Type B pancreatic cell (in vitro differentiated cells): ENCODE results near the gene CCDC102A. TPM values are rescaled to one million over a fixed set of nuclear protein-coding genes. Genes with fewer than 3 reads are reported as not detected.
"Not testable (repeated sequence)": the region's sequence is repeated elsewhere in the genome, so short reads cannot be mapped to it uniquely, and the experiment has no call there.

Source experiments
- DNase-seq: peaks from one replicate; pipeline ENCODE4 v3.0.0; 2021; ENCODE audit warnings: mixed read lengths; ENCODE audit not compliant: unreplicated experiment; ENCODE audit errors: extremely low spot score
- H3K27ac Mint-ChIP-seq: 2 replicates; pipeline ENCODE4 v1.8.0; 2021; ENCODE audit warnings: mild to moderate bottlenecking, mixed read lengths
- H3K27me3 Mint-ChIP-seq: 2 replicates; pipeline ENCODE4 v1.8.0; 2021; ENCODE audit warnings: mixed read lengths
- H3K36me3 Mint-ChIP-seq: 2 replicates; pipeline ENCODE4 v1.8.0; 2021; ENCODE audit warnings: mixed read lengths
- H3K4me1 Mint-ChIP-seq: one replicate; pipeline ENCODE4 v1.8.0; 2021; ENCODE audit warnings: mixed read lengths; ENCODE audit not compliant: unreplicated experiment
- H3K4me3 Mint-ChIP-seq: 2 replicates; pipeline ENCODE4 v1.8.0; 2021; ENCODE audit warnings: mild to moderate bottlenecking, mixed read lengths
- H3K9me3 Mint-ChIP-seq: 2 replicates; pipeline ENCODE4 v1.8.0; 2021; ENCODE audit warnings: mixed read lengths
- total RNA-seq: library from RNA; stranded (reverse); gene quantifications from 2 replicates; pipeline ENCODE4 v1.2.1, GENCODE V29; 2021; ENCODE audit warnings: low replicate concordance
- TF ChIP-seq, protein P1 (sequence below): fragments of 200-600 bp; sonication (generic); conservative IDR thresholded peaks from 2 replicates; pipeline ENCODE4 v1.5.0; 2021; ENCODE audit warnings: antibody characterized with exemption, mild to moderate bottlenecking

CCDC102A gene
- total RNA-seq, 1 donor from 2014 or later, result 14.4 TPM

DNA sequence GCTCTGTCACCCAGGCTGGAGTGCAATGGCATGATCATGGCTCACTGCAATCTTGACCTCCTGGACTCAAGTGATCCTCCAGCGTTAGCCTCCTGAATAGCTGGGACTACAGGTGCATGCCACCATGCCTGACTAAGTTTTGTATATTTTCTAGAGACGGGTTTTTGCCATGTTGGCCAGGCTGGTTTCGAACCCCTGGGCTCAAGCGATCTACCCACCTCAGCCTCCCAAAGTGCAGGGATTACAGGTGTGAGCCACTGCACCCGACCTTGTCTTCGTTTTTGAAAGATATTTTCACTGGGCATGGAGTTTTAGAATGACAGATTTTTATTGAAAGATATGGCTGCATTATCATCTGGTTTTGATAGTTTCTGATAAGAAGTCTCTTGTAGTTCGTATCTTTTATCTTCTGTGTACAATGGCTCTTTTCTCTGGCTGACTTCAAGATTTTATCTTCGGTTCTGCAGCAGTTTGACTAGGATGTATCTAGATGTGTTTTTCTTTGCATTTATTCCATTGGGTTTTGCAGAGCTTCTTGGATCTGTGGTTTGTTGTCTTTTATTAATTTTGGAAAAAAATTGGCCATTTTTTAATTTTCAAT is 20.7 kb upstream of the CCDC102A start:
- Mint-ChIP-seq H3K4me3 (no peak overlapping the region), H3K9me3 (peaks cover 14% of the 10 kb centered on the region), H3K27ac (no peak overlapping the region), H3K4me1 (no peaks in the 10 kb centered on the region), H3K36me3 (no peaks in the 10 kb centered on the region), H3K27me3 (peaks cover 9% of the 10 kb centered on the region)
- peak; percentile 10 for DNase-seq
- TF ChIP-seq, protein P1, sequence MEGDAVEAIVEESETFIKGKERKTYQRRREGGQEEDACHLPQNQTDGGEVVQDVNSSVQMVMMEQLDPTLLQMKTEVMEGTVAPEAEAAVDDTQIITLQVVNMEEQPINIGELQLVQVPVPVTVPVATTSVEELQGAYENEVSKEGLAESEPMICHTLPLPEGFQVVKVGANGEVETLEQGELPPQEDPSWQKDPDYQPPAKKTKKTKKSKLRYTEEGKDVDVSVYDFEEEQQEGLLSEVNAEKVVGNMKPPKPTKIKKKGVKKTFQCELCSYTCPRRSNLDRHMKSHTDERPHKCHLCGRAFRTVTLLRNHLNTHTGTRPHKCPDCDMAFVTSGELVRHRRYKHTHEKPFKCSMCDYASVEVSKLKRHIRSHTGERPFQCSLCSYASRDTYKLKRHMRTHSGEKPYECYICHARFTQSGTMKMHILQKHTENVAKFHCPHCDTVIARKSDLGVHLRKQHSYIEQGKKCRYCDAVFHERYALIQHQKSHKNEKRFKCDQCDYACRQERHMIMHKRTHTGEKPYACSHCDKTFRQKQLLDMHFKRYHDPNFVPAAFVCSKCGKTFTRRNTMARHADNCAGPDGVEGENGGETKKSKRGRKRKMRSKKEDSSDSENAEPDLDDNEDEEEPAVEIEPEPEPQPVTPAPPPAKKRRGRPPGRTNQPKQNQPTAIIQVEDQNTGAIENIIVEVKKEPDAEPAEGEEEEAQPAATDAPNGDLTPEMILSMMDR, result no peak

DNA sequence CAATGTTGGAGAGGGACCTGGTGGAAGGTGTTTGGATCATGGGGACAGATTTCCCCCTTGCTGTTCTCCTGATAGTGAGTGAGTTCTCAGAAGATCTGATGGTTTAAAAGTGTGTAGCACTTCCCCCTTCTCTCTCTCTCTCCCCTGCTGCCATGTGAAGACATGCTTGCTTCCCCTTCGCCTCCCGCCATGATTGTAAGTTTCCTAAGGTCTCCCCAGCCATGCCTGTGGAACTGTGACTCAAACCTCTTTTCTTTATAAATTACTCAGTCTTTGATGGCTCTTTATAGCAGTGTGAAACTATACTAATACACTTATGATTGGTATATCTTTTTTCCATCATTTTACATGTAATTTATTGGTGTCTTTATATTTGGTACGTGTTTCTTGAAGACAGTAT is 19.5 kb upstream of the CCDC102A start:
- H3K4me3 Mint-ChIP-seq, result no peak overlapping the region
- H3K4me1 Mint-ChIP-seq, result no peaks in the 10 kb centered on the region
- TF ChIP-seq, protein P1, result no peak
- DNase-seq, result peak; percentile 11
- H3K27me3 Mint-ChIP-seq, result peaks cover 6% of the 10 kb centered on the region
- no peaks in the 10 kb centered on the region for H3K36me3 Mint-ChIP-seq
- peaks cover 12% of the 10 kb centered on the region for H3K9me3 Mint-ChIP-seq
- H3K27ac Mint-ChIP-seq, result no peak overlapping the region

DNA sequence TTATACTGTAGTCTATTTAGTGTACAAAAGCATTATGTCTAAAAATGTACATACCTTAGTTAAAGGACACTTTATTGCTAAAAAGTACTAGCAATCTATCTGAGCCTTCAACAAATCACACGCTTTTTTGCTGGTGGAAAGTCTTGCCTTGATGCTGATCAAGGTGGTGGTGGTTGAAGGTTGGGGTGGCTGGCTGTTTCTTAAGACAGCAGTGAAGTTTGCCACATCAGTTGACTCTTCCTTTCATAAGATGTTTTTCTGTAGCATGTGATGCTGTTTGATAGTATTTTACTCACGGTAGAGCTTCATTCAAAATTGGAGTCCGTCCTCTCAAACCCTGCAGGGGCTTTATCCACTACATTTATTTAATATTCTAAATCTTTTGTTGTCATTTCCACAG is 14.7 kb upstream of the CCDC102A start:
- Mint-ChIP-seq H3K27ac (no peak overlapping the region), H3K9me3 (peaks cover 5% of the 10 kb centered on the region), H3K4me3 (no peak overlapping the region), H3K27me3 (no peaks in the 10 kb centered on the region), H3K4me1 (peaks cover 6% of the 10 kb centered on the region), H3K36me3 (no peaks in the 10 kb centered on the region)
- no peak for DNase-seq
- TF ChIP-seq, protein P1, result no peak

DNA sequence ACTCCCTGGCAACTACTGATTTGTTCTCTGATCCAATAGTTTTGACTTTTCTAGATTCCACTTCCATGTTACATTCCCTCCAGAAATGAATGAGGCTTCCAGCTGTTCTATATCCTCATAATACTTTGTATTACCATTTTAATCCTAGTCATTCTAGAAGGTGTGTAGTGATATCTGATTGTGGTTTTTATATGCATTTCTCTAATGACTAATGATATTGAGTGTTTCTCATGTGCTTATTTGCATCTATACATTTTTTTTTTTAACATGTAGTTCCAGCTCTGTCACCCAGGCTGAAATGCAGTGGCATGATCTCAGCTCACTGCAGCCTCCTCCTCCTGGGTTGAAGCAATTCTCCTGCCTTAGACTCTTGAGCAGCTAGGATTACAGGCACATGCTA is 13.4 kb upstream of the CCDC102A start:
- H3K4me1 Mint-ChIP-seq, result peaks cover 6% of the 10 kb centered on the region
- no peaks in the 10 kb centered on the region for H3K36me3 Mint-ChIP-seq
- H3K27me3 Mint-ChIP-seq, result no peaks in the 10 kb centered on the region
- TF ChIP-seq, protein P1, result no peak
- H3K27ac Mint-ChIP-seq, result no peak overlapping the region
- DNase-seq, result no peak
- H3K9me3 Mint-ChIP-seq, result peaks cover 5% of the 10 kb centered on the region
- no peak overlapping the region for H3K4me3 Mint-ChIP-seq

DNA sequence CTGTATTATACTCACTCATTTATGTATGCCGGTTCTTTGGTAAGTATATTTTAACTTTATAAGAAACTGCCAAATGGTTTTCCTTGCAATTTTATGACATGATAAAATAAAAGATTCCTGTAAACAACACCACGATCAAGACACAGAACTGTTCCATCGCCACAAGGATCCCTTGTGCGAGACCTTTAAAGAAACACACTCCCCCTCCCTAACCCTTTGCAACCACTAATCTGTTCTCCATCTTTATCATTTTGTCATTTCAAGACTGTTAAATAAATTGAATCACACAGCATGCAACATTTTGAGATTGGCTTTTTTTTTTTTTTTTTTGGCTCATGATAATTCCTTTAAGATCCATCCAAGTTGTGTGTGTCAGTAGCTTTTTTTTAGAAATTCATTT is 12.0 kb upstream of the CCDC102A start:
- no peak overlapping the region for H3K27ac Mint-ChIP-seq
- peaks cover 5% of the 10 kb centered on the region for H3K9me3 Mint-ChIP-seq
- TF ChIP-seq, protein P1, result no peak
- H3K36me3 Mint-ChIP-seq, result no peaks in the 10 kb centered on the region
- DNase-seq, result no peak
- peaks cover 13% of the 10 kb centered on the region for H3K4me1 Mint-ChIP-seq
- H3K27me3 Mint-ChIP-seq, result no peaks in the 10 kb centered on the region
- no peak overlapping the region for H3K4me3 Mint-ChIP-seq

DNA sequence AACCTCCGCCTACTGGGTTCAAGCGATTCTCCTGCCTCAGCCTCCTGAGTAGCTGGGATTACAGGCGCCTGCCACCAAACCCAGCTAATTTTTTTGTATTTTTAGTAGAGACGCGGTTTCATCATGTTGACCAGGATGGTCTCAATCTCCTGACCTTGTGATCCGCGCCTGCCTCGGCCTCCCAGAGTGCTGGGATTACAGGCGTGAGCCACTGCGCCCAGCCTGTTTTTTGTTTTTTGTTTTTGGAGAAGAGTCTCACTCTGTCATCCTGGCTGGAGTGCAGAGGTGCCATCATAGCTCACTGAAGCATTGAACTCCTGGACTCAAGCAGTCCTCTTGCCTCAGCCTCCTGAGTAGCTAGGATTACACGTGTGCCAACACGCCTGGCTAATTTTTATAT is 11.2 kb upstream of the CCDC102A start:
- DNase-seq, result peak; percentile 37
- peaks cover 13% of the 10 kb centered on the region for H3K4me1 Mint-ChIP-seq

More for the DNA sequence above, 11.2 kb upstream of the CCDC102A start:
- not testable (repeated sequence) for H3K27ac Mint-ChIP-seq, H3K9me3 Mint-ChIP-seq, H3K27me3 Mint-ChIP-seq, H3K4me3 Mint-ChIP-seq, H3K36me3 Mint-ChIP-seq
